ENCODE data around the gene FHOD3. TPM values are rescaled to one million over a fixed set of nuclear protein-coding genes. Genes with fewer than 3 reads are reported as not detected.

FHOD3 gene
- total RNA-seq, 1 donor from 2014 or later = 16.3 TPM

DNA sequence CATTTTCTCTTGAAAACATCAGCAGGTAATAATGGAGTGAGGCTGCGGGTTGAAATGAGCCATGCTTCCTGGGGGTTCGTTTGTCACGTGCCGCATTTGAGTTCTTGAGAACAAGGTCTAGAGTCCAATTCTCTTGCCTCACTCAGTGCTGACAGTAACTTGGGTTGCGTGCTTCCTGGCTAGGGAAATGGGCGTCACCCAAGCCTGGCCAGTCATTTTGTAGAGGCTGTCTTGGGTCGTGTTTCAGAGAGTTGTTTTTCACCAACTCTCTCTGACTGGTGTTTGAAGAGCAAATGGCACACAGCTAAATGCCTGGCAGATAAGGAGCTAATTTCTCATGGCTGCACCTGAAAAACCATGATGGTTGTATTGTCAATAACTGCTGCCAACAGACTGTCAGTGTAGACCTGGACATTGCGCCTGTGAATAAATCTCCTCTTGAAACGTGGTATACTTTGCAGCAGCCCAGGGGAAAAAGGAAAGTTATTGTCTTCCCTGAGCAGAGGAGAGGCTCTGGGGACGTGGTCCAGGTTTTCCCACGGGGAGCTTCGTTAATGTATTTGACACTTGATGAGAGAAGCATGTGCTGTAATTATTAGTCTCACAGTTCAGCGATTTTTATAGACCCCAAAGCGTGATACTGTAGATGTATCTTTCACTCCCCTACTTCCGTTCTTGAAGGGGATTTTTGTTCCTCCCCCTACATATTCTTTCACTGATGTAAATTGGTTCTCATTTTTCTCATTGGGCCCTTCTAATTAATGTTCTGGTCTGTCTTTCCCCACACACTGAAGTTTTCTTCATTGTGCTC lies 196.0 kb downstream of the FHOD3 start:
- peaks cover 5% of the 10 kb centered on the region for H3K4me1 Mint-ChIP-seq
- H3K27ac Mint-ChIP-seq = no peak overlapping the region
- no peaks in the 10 kb centered on the region for H3K9me3 Mint-ChIP-seq
- TF ChIP-seq, protein P1, sequence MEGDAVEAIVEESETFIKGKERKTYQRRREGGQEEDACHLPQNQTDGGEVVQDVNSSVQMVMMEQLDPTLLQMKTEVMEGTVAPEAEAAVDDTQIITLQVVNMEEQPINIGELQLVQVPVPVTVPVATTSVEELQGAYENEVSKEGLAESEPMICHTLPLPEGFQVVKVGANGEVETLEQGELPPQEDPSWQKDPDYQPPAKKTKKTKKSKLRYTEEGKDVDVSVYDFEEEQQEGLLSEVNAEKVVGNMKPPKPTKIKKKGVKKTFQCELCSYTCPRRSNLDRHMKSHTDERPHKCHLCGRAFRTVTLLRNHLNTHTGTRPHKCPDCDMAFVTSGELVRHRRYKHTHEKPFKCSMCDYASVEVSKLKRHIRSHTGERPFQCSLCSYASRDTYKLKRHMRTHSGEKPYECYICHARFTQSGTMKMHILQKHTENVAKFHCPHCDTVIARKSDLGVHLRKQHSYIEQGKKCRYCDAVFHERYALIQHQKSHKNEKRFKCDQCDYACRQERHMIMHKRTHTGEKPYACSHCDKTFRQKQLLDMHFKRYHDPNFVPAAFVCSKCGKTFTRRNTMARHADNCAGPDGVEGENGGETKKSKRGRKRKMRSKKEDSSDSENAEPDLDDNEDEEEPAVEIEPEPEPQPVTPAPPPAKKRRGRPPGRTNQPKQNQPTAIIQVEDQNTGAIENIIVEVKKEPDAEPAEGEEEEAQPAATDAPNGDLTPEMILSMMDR (IDR thresholded peaks at IDR 0.05; ENCODE audit: unreplicated experiment) = no peak
- no peak overlapping the region for H3K4me3 Mint-ChIP-seq
- H3K36me3 Mint-ChIP-seq = no peaks in the 10 kb centered on the region
- no peaks in the 10 kb centered on the region for H3K27me3 Mint-ChIP-seq (ENCODE audit: low read depth)
- DNase-seq (ENCODE audit: low spot score in 2 of 2, unreplicated experiment in 2 of 2) = no peak

DNA sequence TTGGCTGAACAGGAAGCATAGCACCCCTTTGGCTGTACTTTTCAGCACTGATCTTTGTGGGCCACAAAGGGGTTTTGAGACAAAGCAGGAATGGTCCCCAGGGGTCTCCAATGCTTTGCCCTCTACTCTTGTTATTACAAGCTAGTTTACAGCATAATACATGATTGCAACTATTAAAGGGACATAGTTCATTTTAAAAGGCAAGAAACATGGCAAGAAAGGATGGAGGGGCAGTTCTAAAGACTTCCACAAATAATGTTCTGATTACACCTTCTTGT lies 196.6 kb downstream of the FHOD3 start:
- no peak for DNase-seq (ENCODE audit: low spot score in 2 of 2, unreplicated experiment in 2 of 2)
- Mint-ChIP-seq H3K4me1 (peaks cover 5% of the 10 kb centered on the region), H3K27ac (no peak overlapping the region), H3K4me3 (no peak overlapping the region), H3K9me3 (no peaks in the 10 kb centered on the region), H3K36me3 (no peaks in the 10 kb centered on the region), H3K27me3 (ENCODE audit: low read depth) (no peaks in the 10 kb centered on the region)
- TF ChIP-seq, protein P1 (IDR thresholded peaks at IDR 0.05; ENCODE audit: unreplicated experiment) = no peak

DNA sequence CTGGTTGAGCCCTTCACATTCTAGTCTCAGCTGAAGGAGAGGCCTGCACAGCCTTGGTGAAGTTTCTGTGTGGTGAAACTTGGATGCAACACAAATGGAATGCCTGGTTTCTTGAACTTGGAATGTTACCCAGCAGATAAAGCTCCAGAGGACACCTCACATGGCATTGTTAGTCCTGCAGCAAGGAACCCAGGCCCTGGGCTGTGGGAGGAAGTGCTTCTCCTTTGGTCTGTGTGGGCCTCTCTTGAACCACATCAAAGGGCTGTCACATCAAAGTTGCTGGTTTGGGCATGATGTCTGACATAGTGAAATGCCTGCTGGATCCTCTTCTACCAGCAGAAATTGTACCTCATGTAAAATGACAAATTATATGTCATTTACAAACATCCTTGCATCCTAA lies 198.5 kb downstream of the FHOD3 start:
- Mint-ChIP-seq H3K9me3 (no peaks in the 10 kb centered on the region), H3K27ac (no peak overlapping the region), H3K27me3 (ENCODE audit: low read depth) (no peaks in the 10 kb centered on the region), H3K36me3 (no peaks in the 10 kb centered on the region), H3K4me1 (peaks cover 5% of the 10 kb centered on the region), H3K4me3 (no peak overlapping the region)
- DNase-seq (ENCODE audit: low spot score in 2 of 2, unreplicated experiment in 2 of 2) = no peak
- TF ChIP-seq, protein P1 (IDR thresholded peaks at IDR 0.05; ENCODE audit: unreplicated experiment) = no peak

DNA sequence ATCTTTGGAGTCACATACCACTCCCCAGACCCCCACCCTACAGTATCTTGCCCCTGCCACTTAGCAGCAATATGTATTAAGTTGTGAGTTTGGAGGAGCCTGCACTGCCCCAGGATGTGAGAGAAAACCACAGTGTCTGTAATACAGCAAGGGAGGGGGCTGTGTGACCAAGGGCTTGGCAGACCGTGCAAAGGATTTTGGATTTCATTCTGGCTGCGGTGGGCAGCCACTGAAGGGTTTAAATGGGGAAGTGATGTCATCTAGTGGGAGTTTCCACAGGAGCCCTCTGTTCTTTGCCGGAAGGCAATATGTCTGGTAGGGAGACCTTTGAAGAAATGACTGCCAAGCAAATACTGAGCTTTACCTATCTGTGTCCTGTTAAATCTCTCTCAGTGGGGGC lies 202.4 kb downstream of the FHOD3 start:
- no peaks in the 10 kb centered on the region for H3K27me3 Mint-ChIP-seq (ENCODE audit: low read depth)
- H3K27ac Mint-ChIP-seq = no peak overlapping the region
- H3K9me3 Mint-ChIP-seq = peaks cover 2% of the 10 kb centered on the region
- no peak for DNase-seq (ENCODE audit: low spot score in 2 of 2, unreplicated experiment in 2 of 2)
- H3K4me3 Mint-ChIP-seq = no peak overlapping the region
- TF ChIP-seq, protein P1 (IDR thresholded peaks at IDR 0.05; ENCODE audit: unreplicated experiment) = no peak
- H3K4me1 Mint-ChIP-seq = no peaks in the 10 kb centered on the region
- H3K36me3 Mint-ChIP-seq = peaks cover 2% of the 10 kb centered on the region

DNA sequence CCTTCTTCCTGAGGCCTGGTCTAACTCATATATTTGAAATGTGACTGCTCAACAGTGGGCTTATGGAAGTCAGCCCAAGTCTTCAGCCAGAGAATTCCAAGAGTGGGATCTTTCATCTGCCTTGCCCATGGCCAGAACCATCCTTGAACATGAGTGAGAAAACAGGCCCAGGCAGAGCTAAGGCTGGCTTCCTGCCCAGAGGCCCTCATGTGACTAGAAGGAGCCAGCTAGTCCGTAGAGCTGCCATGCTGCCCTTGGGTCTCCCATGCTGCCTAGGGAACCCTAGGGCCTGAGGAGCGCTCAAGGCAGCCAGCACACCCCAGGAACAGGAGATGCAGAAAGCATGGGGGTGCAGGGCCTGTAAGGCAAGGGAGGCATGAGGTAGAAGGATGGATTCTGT lies 203.6 kb downstream of the FHOD3 start:
- peaks cover 2% of the 10 kb centered on the region for H3K36me3 Mint-ChIP-seq
- no peaks in the 10 kb centered on the region for H3K4me1 Mint-ChIP-seq
- H3K9me3 Mint-ChIP-seq = peaks cover 6% of the 10 kb centered on the region
- no peak overlapping the region for H3K27ac Mint-ChIP-seq
- no peak for DNase-seq (ENCODE audit: low spot score in 2 of 2, unreplicated experiment in 2 of 2)
- no peaks in the 10 kb centered on the region for H3K27me3 Mint-ChIP-seq (ENCODE audit: low read depth)
- TF ChIP-seq, protein P1 (IDR thresholded peaks at IDR 0.05; ENCODE audit: unreplicated experiment) = no peak
- no peak overlapping the region for H3K4me3 Mint-ChIP-seq
